22Rv1 (cell line): ENCODE data around the gene IGFBP3.

Experiments used
- CTCF ChIP-seq: fragments of 450-650 bp; IDR thresholded peaks from 2 replicates; pipeline ENCODE4 v1.5.1; 2017; ENCODE audit warnings: mild to moderate bottlenecking
- ZFX ChIP-seq: fragments of 450-650 bp; IDR thresholded peaks from 2 replicates; pipeline ENCODE4 v1.6.1; 2017; ENCODE audit warnings: antibody characterized with exemption, borderline replicate concordance

GRCh38 chr7:45968856-45969541 lies 47.9 kb upstream of the IGFBP3 start:
- no peak for TF ChIP-seq CTCF
- no peak for TF ChIP-seq ZFX
